ENCODE data around the gene MOB3B.

Gene MOB3B

GRCh38 chr9:27489087-27489876 lies 40.3 kb downstream of the MOB3B start:
- Histone ChIP-seq H3K4me3 (ENCODE audit: low read depth, low read length) (no peak overlapping the region), H3K4me1 (ENCODE audit: control insufficient read depth, insufficient read depth, low read length) (no peaks in the 10 kb centered on the region), H3K9me3 (ENCODE audit: control insufficient read depth, insufficient read depth, low read depth, low read length) (no peaks in the 10 kb centered on the region), H3K27ac (ENCODE audit: extremely low read depth, low read depth, low read length) (no peak overlapping the region), H3K36me3 (ENCODE audit: control insufficient read depth in 2 of 2, insufficient read depth in 1 of 2, low read length in 2 of 2) (no peaks in the 10 kb centered on the region)
- no peak for TF ChIP-seq ZBTB10 (tag by site-specific recombination; IDR thresholded peaks at IDR 0.05)
- no peak for TF ChIP-seq ZNF768 (tag by site-specific recombination; IDR thresholded peaks at IDR 0.05)
- TF ChIP-seq ZNF596 (tag by site-specific recombination; IDR thresholded peaks at IDR 0.05), result no peak
- TF ChIP-seq ZNF398 (tag by site-specific recombination; IDR thresholded peaks at IDR 0.05), result no peak
- no peak for TF ChIP-seq MZF1 (tag by site-specific recombination; IDR thresholded peaks at IDR 0.05; ENCODE audit: borderline replicate concordance)
- TF ChIP-seq ZNF560 (tag by site-specific recombination; IDR thresholded peaks at IDR 0.05; ENCODE audit: borderline replicate concordance), result no peak
- TF ChIP-seq ZNF76 (tag by site-specific recombination; IDR thresholded peaks at IDR 0.05; ENCODE audit: borderline replicate concordance, low read depth), result no peak
- TF ChIP-seq ZBTB26 (tag by site-specific recombination; optimal IDR thresholded peaks at IDR 0.05), result no peak
- TF ChIP-seq ZNF645 (tag by site-specific recombination; IDR thresholded peaks at IDR 0.05), result no peak
- no peak for TF ChIP-seq ZNF391 (tag by site-specific recombination; IDR thresholded peaks at IDR 0.05; ENCODE audit: borderline replicate concordance, low read depth)
- no peak for TF ChIP-seq ZNF37A (tag by site-specific recombination; IDR thresholded peaks at IDR 0.05)
- no peak for TF ChIP-seq REPIN1 (tag by site-specific recombination; IDR thresholded peaks at IDR 0.05; ENCODE audit: low read depth)
- no peak for TF ChIP-seq ZNF692 (tag by site-specific recombination; IDR thresholded peaks at IDR 0.05)
- no peak for TF ChIP-seq ZNF266 (tag by site-specific recombination; IDR thresholded peaks at IDR 0.05; ENCODE audit: low read depth)
- TF ChIP-seq ZSCAN4 (tag by site-specific recombination; IDR thresholded peaks at IDR 0.05), result no peak
- no peak for TF ChIP-seq ZNF350 (tag by site-specific recombination; IDR thresholded peaks at IDR 0.05)
- TF ChIP-seq ZNF792 (tag by site-specific recombination; IDR thresholded peaks at IDR 0.05), result no peak
- TF ChIP-seq ZNF621 (tag by site-specific recombination; IDR thresholded peaks at IDR 0.05), result no peak
- TF ChIP-seq SP7 (tag by site-specific recombination; IDR thresholded peaks at IDR 0.05), result no peak
- CTCF ChIA-PET, result interaction anchor here (0.7 to 1.9 kb wide), 4 partner anchors 9 to 156 kb away, joined by 3 to 7 read pairs (median 5); no protein-coding TSS in a partner anchor
- POLR2A ChIA-PET, result no interaction called here

All from HEK293 (cell line).